Measurements from ENCODE around the gene EXOSC7. TPM values are rescaled to one million over a fixed set of nuclear protein-coding genes. Genes with fewer than 3 reads are reported as not detected.

Gene EXOSC7
- polyA plus RNA-seq, 3 donors from 2014 or later = 35.0 to 73.2 (median 52.2) TPM

DNA sequence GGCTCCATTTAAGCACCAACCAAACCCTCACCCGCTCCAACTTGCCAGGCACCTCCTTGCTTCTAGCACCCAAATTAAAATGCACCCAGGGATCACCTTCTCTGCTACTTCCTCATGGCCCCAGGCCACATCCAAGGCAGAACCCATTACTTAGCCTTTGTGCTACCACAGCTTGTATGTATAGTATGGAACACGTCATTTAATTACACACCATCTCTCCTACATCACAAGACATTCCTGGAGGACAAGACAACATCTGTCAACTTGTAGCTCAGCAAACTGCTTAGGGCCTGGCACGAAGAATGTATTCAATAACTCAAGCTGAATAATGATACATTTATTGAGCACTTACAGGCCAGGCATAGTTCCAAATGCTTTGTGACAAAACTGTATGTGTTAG lies 23.4 kb upstream of the EXOSC7 start:
- Mint-ChIP-seq H3K27ac (peak overlapping the region in 3 of 6 donors; percentile 25 to 59 (median 44)), H3K4me1 (peaks cover 29 to 65% of the 10 kb centered on the region in 2 donors), H3K36me3 (peaks cover 0 to 10% (median 9%) of the 10 kb centered on the region in 3 donors), H3K4me3 (no peak overlapping the region), H3K27me3 (ENCODE audit: low read depth in 3 of 3) (peaks cover 0 to 2% (median 1%) of the 10 kb centered on the region in 3 donors), H3K9me3 (no peaks in the 10 kb centered on the region)
- DNase-seq = no peak

DNA sequence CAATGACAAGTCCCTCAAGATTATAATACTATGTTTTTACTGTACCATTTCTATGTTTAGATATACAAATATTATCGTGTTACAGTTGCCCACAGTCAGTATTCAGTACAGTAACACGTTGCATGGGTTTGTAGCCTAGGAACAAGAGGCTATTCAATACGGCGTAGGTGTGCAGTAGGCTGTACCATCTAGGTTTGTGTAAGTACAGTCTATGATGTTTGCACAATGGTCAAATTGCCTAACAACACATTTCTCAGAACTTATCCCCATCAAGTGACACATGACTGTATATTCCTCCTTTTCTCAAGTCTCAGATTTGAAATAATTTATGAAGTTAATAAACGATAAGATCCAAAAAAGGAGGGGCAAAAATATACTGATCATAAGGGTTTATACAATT lies 21.7 kb upstream of the EXOSC7 start:
- peaks cover 27 to 63% of the 10 kb centered on the region in 2 donors for H3K4me1 Mint-ChIP-seq
- no peak for DNase-seq
- peaks cover 0 to 2% (median 1%) of the 10 kb centered on the region in 3 donors for H3K27me3 Mint-ChIP-seq (ENCODE audit: low read depth in 3 of 3)
- H3K4me3 Mint-ChIP-seq = no peak overlapping the region
- no peaks in the 10 kb centered on the region for H3K9me3 Mint-ChIP-seq
- peaks cover 0 to 13% (median 12%) of the 10 kb centered on the region in 3 donors for H3K36me3 Mint-ChIP-seq
- no peak overlapping the region for H3K27ac Mint-ChIP-seq

DNA sequence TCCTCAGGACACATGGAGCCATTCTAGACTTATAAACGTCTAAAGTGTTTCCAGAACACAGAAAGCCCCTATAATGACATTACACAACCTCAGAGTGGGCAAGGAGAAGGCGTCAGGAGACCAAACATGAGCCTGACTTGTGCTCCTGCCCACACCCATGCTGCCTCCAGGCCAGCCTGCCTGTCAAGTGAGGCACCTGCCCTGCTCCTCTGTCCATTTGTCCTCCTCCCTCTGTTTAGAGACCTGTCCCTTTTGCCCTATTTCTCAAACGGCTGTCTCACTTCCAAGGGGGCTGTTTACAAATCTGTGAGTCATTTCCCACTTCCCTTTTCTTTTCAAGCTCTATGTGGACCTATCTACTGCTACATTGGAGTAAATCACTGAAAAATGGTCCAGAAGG lies 21.1 kb upstream of the EXOSC7 start:
- peaks cover 27 to 63% of the 10 kb centered on the region in 2 donors for H3K4me1 Mint-ChIP-seq
- H3K4me3 Mint-ChIP-seq = no peak overlapping the region
- no peak for DNase-seq
- H3K36me3 Mint-ChIP-seq = peaks cover 0 to 13% (median 12%) of the 10 kb centered on the region in 3 donors
- H3K27ac Mint-ChIP-seq = peak overlapping the region in 2 of 6 donors; percentile 6 to 20
- H3K27me3 Mint-ChIP-seq (ENCODE audit: low read depth in 3 of 3) = peaks cover 0 to 2% (median 1%) of the 10 kb centered on the region in 3 donors
- no peaks in the 10 kb centered on the region for H3K9me3 Mint-ChIP-seq

DNA sequence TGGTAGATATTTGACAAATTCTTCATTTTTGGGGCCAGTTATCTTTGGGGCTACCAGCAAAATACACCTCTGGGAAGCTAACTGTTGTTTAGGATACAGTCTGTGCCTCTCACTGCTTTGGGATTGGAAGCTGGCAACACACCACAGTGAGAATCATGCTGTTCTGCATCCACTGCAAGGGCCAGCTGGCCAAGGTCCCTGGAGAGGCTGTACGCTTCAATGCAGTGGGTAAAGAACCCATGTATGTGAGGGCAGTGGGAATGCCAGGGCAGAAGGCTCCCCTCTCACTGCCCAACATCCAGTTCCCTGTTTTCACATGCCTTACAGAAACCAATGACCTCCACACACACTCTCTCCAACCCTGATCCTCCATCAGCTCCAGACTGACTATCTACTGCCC lies 20.1 kb upstream of the EXOSC7 start:
- peaks cover 0 to 13% (median 12%) of the 10 kb centered on the region in 3 donors for H3K36me3 Mint-ChIP-seq
- H3K4me3 Mint-ChIP-seq = no peak overlapping the region
- DNase-seq = no peak
- H3K4me1 Mint-ChIP-seq = peaks cover 28 to 62% of the 10 kb centered on the region in 2 donors
- H3K27ac Mint-ChIP-seq = peak overlapping the region in 1 of 6 donors; percentile 17
- H3K27me3 Mint-ChIP-seq (ENCODE audit: low read depth in 3 of 3) = peaks cover 0 to 2% (median 1%) of the 10 kb centered on the region in 3 donors
- no peaks in the 10 kb centered on the region for H3K9me3 Mint-ChIP-seq

DNA sequence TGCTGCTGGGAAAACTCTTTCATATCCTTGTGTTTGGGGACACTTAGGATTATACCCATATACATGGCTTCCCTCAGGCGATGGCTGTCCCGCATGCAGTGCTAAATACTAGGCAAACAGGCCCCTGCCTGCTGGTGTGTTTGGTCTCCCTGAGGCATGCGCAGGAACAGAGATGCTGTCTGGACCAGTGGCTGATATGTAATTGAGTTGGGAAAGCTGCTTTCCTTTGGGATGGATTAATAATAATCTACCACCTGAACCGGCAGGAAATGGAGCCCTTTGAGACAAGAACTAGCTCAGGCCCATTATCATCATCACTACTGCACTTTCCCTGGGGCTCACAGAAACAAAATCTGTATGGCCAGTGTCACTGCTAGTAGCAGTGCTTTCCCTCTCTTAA lies 18.1 kb upstream of the EXOSC7 start:
- H3K27me3 Mint-ChIP-seq (ENCODE audit: low read depth in 3 of 3) = peaks cover 0 to 2% (median 0%) of the 10 kb centered on the region in 3 donors
- H3K9me3 Mint-ChIP-seq = no peaks in the 10 kb centered on the region
- no peak overlapping the region for H3K4me3 Mint-ChIP-seq
- H3K27ac Mint-ChIP-seq = no peak overlapping the region
- DNase-seq = no peak
- H3K4me1 Mint-ChIP-seq = peaks cover 27 to 60% of the 10 kb centered on the region in 2 donors
- H3K36me3 Mint-ChIP-seq = peaks cover 0 to 13% (median 12%) of the 10 kb centered on the region in 3 donors

DNA sequence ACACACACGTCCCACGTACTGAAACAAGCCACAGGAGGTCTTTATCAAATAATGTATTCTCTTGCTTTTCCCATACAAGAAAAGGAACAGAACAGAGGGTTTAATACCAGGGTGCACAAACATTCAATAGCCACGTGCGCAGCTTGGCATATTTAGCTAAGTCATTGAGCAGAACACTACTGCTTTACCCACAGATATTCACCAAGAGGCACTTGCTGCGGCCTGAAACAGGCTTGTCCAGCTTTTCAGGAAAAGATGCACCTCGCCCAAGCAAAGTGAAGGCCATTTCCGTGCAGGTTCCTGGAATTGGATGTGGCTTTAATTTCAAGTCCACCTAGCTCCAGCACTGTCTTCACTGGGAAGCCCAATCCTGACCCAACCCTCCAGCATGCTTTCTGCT lies 17.7 kb upstream of the EXOSC7 start:
- DNase-seq = no peak
- Mint-ChIP-seq H3K27ac (no peak overlapping the region), H3K9me3 (no peaks in the 10 kb centered on the region), H3K4me1 (peaks cover 31 to 64% of the 10 kb centered on the region in 2 donors), H3K4me3 (no peak overlapping the region), H3K36me3 (peaks cover 0 to 13% (median 12%) of the 10 kb centered on the region in 3 donors), H3K27me3 (ENCODE audit: low read depth in 3 of 3) (peaks cover 0 to 2% (median 0%) of the 10 kb centered on the region in 3 donors)

DNA sequence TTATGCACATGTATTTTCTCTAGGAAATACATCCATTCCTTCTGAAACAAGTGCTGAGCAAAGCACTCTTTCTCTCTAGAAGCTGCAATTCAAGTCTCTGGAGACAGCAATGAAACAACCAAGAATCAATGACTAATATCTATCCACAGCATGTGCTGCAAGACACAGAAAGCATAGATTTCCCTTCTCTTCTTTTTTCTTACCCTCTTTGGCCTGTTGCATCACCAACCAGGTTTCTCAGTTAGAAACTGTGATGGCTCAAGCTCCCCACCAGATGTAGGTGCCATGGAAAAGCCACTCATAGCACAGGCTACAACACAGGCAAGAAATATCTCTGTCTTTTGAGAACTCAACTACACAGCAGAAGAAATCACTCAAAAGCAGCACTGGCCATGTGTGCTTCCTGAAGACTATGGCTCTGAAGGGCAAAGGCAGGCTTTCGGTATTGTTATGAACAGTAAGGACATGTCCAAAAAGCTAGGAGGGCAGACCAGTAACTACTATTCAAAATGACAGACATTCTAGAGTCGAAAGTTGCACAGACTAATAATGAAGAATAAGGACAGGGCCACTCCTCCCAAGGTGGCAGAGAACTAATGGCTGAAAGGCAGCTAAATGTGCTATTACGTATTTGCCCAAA lies 15.5 kb upstream of the EXOSC7 start:
- Mint-ChIP-seq H3K4me1 (peaks cover 48 to 75% of the 10 kb centered on the region in 2 donors), H3K9me3 (no peaks in the 10 kb centered on the region), H3K27ac (peak overlapping the region in 1 of 6 donors; percentile 26), H3K4me3 (no peak overlapping the region), H3K27me3 (ENCODE audit: low read depth in 3 of 3) (peaks cover 0 to 3% (median 2%) of the 10 kb centered on the region in 3 donors), H3K36me3 (peaks cover 0 to 13% (median 12%) of the 10 kb centered on the region in 3 donors)
- no peak for DNase-seq

DNA sequence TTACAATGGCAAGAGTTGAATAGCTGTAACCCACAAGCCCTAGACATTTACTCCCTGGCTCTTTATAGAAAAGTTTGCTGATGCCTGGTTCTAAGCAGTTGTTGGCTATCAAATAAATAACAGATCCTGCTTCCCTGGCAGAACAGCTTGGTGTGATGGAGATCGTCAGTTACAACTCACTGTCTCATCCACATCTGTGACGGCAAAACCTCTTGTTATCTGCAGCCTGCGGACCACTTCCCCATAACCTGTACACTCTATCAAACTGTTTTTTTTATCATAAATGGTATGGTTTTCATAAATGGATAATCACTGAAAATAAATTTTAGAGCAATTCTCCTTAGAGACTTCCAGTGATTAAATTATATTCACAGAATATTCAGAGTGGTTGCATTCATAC lies 14.2 kb upstream of the EXOSC7 start:
- DNase-seq = no peak
- Mint-ChIP-seq H3K4me3 (no peak overlapping the region), H3K9me3 (no peaks in the 10 kb centered on the region), H3K4me1 (peaks cover 59 to 77% of the 10 kb centered on the region in 2 donors), H3K27ac (no peak overlapping the region), H3K36me3 (peaks cover 0 to 11% (median 7%) of the 10 kb centered on the region in 3 donors), H3K27me3 (ENCODE audit: low read depth in 3 of 3) (peaks cover 0 to 4% (median 0%) of the 10 kb centered on the region in 3 donors)

DNA sequence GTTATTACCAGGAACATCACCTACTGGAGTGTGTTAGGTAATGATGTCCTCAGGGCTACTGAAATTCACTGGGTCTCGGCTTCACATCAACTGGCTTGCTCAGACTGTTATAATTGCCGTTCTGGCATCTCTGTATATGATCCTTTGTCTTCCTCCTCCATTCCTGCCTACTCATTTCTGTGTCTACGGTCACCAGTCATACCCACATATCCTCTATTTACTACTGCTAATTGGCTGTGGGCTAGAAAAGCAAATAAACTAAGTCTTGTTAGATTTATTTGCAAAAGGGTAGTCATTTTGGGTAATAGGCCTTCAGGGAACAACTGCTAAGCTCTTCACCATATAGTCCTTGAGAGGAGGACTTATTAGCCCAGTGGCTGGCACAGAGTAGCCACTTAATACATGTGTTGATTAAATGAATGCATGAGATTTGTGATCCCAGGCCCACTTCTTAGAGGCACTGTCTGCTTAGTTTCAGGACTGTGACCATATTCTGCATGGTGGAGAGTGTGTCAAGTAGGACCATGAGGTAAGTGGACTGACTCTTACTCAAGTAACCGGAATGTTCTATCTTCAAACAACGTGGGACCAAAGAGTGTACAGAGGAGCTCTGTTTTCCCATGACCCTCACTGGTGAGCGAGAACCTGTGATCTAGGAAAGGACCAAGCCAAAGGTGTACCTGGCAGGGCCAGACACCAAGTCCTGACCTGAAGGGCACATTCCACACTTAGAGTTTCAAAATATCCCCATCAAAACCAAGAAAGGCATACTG lies 13.2 kb upstream of the EXOSC7 start:
- Mint-ChIP-seq H3K27ac (peak overlapping the region in 1 of 6 donors; percentile 6), H3K4me1 (peaks cover 68 to 77% of the 10 kb centered on the region in 2 donors), H3K4me3 (no peak overlapping the region), H3K9me3 (no peaks in the 10 kb centered on the region), H3K36me3 (peaks cover 0 to 3% (median 2%) of the 10 kb centered on the region in 3 donors), H3K27me3 (ENCODE audit: low read depth in 3 of 3) (peaks cover 0 to 5% (median 0%) of the 10 kb centered on the region in 3 donors)
- no peak for DNase-seq

DNA sequence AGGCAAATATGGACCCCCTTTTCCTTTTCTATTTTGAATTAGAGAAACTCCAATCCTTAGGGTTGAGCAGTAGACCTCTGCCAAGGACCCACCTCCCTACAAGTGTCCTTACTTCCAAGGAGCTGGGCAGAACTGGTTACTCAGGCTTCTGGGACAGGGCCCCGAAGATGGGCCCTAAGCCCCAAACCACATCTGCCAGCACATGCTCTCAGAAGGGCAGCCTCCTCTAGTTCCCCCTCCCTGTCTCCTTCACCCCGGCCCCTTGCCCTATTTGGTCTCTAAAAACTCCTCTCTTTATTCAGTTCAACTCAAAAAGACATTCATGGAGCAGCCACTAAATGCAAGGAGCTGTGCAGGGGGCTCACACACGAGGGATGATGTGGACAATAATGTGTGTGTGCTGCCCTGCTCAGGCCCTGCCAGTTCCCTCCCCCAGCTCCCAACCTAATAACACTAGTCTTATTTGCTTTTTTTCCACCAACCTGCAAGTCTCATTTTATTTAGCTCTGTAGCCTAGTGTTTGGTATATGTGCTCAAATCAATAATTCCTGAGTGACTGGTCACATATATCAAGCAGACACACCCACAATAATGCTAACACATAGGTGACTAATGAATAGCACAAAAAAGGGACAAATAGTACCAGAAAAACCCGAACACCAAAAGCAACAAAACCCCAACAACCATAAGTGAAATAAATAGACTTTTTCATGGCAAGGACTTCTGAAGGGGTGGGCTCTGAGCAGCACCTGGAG lies 12.3 kb upstream of the EXOSC7 start:
- Mint-ChIP-seq H3K9me3 (no peaks in the 10 kb centered on the region), H3K4me3 (no peak overlapping the region), H3K27ac (peak overlapping the region in 1 of 6 donors; percentile 24), H3K27me3 (ENCODE audit: low read depth in 3 of 3) (peaks cover 0 to 5% (median 2%) of the 10 kb centered on the region in 3 donors), H3K36me3 (peaks cover 0 to under 1% (median 0%) of the 10 kb centered on the region in 3 donors), H3K4me1 (peaks cover 77 to 83% of the 10 kb centered on the region in 2 donors)
- DNase-seq = no peak

DNA sequence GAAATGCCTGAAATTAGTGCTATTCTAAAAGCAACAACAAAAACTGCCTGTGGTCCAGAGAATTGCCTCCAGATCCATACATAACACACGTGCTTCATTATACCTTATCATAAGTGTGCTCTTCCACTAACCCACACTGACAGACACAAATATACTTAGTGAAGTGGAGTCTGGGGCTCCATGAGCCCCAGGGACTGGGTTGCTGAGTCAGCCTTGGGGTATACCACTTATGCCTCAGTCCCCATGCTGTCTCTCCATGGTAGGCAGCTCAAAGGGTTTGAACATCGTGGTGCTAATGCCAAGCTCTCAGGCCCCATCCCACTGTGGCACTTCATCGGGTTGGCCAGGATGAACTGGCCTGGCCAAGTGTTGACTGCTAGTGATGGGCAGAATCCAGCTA lies 10.9 kb upstream of the EXOSC7 start:
- Mint-ChIP-seq H3K4me1 (peaks cover 89 to 96% of the 10 kb centered on the region in 2 donors), H3K36me3 (no peaks in the 10 kb centered on the region), H3K4me3 (no peak overlapping the region), H3K27ac (peak overlapping the region in 2 of 6 donors; percentile 6 to 12), H3K27me3 (ENCODE audit: low read depth in 3 of 3) (peaks cover 0 to 5% (median 2%) of the 10 kb centered on the region in 3 donors), H3K9me3 (no peaks in the 10 kb centered on the region)
- DNase-seq = no peak

DNA sequence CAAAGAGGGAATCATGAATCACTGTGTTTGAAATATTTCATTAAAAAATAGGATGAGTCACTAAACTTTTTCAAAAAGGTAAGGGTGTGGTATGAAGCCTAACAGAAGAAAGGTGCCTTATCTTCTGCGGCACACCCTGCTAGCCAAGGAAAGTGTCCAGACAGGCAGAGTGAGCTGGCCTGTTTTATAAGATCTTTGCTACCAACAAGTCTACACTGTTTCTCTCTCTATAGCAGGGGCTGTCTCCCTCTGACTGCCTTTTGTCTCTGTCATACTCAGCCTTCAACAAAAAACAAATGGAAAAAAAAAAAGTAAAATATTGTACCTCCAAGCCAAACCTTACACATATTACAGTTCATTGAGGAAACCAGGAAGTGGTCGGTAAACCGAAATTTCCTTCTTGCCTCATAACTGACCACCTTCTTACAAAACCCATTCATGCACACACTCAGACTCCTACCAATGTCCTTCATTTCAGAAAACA lies 9.2 kb upstream of the EXOSC7 start:
- Mint-ChIP-seq H3K4me1 (peaks cover 97 to 99% of the 10 kb centered on the region in 2 donors), H3K9me3 (no peaks in the 10 kb centered on the region), H3K36me3 (no peaks in the 10 kb centered on the region), H3K27me3 (ENCODE audit: low read depth in 3 of 3) (peaks cover 0 to 5% (median 2%) of the 10 kb centered on the region in 3 donors), H3K4me3 (peak overlapping the region; percentile 44 to 85 (median 64)), H3K27ac (peak overlapping the region; percentile 43 to 85 (median 62))
- DNase-seq = peak; percentile 29 to 45 (median 38)

DNA sequence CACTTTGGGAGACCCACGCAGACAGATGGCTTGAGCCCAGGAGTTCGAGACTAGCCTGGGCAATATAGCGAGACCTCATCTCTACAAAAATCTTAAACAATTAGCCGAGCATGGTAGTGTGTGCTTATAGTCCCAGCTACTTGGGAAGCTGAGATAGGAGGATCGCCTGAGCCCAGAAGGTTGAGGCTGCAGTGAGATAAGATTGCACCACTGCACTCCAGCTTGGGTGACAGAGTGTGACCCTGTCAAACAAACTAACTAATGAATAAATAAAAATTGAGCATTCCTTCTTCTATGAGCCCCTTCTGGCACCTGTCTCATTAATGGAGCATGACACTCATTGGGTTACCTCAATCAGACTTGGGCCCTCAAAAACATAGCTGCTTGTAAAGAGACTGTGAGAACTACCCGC lies 7.6 kb upstream of the EXOSC7 start:
- Mint-ChIP-seq H3K4me1 (peaks cover 83 to 96% of the 10 kb centered on the region in 2 donors), H3K9me3 (no peaks in the 10 kb centered on the region), H3K27ac (peak overlapping the region; percentile 79 to 94 (median 90)), H3K27me3 (ENCODE audit: low read depth in 3 of 3) (peaks cover 0 to 5% (median 2%) of the 10 kb centered on the region in 3 donors), H3K36me3 (no peaks in the 10 kb centered on the region), H3K4me3 (peak overlapping the region; percentile 60 to 85 (median 67))
- DNase-seq = no peak
